ENCODE measurements around the gene KLF9.

The KLF9 gene

DNA sequence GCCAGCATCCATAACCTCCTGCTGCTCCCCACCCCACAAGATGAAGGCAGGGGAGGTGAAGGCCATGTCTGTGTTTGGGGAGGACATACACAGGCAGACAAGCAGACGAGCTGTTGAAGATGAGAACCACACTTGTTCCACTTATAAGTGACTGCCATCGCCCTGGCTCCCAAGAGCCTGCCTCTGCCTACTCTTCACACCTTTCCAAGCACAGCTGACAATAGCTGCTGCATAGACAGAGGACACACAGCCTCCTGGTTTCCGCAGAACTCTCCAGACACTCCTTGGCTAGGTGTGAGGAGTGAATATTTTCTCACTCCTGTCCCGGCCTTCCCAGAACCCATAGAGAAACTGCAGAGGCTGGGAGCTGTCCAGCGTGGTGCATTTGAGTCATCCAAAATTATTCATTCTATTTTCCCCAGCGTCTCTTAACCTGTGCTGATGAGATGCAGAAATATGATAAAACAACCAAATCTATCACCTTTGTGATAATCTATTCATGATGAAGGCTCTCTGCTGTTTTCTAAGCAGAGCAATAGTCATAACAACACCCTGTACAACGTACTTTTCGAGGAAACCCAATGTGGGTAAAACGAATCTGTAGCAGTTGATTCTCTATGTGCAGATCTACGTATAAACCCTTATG, 24.7 kb downstream of the KLF9 start:
- TF ChIP-seq, protein P1, sequence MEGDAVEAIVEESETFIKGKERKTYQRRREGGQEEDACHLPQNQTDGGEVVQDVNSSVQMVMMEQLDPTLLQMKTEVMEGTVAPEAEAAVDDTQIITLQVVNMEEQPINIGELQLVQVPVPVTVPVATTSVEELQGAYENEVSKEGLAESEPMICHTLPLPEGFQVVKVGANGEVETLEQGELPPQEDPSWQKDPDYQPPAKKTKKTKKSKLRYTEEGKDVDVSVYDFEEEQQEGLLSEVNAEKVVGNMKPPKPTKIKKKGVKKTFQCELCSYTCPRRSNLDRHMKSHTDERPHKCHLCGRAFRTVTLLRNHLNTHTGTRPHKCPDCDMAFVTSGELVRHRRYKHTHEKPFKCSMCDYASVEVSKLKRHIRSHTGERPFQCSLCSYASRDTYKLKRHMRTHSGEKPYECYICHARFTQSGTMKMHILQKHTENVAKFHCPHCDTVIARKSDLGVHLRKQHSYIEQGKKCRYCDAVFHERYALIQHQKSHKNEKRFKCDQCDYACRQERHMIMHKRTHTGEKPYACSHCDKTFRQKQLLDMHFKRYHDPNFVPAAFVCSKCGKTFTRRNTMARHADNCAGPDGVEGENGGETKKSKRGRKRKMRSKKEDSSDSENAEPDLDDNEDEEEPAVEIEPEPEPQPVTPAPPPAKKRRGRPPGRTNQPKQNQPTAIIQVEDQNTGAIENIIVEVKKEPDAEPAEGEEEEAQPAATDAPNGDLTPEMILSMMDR (IDR thresholded peaks at IDR 0.05; ENCODE audit: insufficient read depth, low read length, missing control alignments) = no peak
- POLR2A ChIA-PET = no interaction called here
- no peak overlapping the region for H3K4me3 ChIP-seq (ENCODE audit: low read depth, low read length)
- CTCF ChIA-PET = interaction anchor here (1.1 to 2.2 kb wide), 7 partner anchors 9 to 213 kb away, joined by 3 to 9 read pairs (median 5); no protein-coding TSS in a partner anchor
- DNase-seq (ENCODE audit: low read depth, low spot score) = no peak

DNA sequence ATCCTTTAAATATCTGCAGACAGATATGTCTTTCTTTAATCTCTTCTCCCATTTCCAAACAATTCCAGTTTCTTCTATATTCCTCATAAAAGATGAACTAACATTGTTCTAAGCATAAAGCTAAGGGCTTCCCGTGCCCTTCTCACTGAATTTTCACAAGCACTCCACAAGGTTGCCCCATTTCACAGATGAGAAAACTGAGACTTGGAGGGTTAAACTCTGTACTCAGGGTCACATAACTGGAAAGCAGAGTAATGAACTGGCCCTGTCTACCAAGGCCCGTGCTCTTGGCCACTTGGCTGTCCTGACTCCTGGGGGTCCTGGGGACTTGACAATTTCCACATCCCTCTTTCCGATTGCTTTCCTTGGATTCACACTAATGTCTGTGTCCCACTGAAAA, 25.3 kb downstream of the KLF9 start:
- ChIA-PET CTCF (interaction anchor here (0.7 to 2.2 kb wide), 6 partner anchors 9 to 213 kb away, joined by 3 to 9 read pairs (median 4); no protein-coding TSS in a partner anchor), POLR2A (no interaction called here)
- H3K4me3 ChIP-seq (ENCODE audit: low read depth, low read length) = no peak overlapping the region
- TF ChIP-seq, protein P1 (IDR thresholded peaks at IDR 0.05; ENCODE audit: insufficient read depth, low read length, missing control alignments) = no peak
- DNase-seq (ENCODE audit: low read depth, low spot score) = no peak

DNA sequence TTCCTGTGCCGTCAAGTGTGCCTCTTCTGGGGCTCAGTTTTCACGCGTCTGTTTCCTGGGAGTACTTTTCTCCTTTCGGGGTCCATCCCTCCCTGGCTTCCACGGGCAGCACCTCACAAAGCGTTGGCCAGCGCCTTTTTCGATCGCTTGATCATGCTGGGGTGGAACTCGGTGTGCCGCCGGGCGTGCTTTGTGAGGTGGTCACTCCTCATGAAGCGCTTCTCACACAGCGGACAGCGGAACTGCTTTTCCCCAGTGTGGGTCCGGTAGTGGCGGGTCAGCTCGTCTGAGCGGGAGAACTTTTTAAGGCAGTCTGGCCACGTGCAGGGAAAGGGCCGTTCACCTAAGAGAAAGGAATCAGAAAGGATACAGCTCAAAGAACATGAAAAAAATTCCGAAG, 26.8 kb downstream of the KLF9 start:
- ChIA-PET CTCF (interaction anchor here (1.2 to 2.5 kb wide), 3 partner anchors 11 to 47 kb away, joined by 3 to 6 read pairs (median 5); no protein-coding TSS in a partner anchor), POLR2A (no interaction called here)
- no peak for DNase-seq (ENCODE audit: low read depth, low spot score)
- TF ChIP-seq, protein P1 (IDR thresholded peaks at IDR 0.05; ENCODE audit: insufficient read depth, low read length, missing control alignments) = no peak
- no peak overlapping the region for H3K4me3 ChIP-seq (ENCODE audit: low read depth, low read length)

DNA sequence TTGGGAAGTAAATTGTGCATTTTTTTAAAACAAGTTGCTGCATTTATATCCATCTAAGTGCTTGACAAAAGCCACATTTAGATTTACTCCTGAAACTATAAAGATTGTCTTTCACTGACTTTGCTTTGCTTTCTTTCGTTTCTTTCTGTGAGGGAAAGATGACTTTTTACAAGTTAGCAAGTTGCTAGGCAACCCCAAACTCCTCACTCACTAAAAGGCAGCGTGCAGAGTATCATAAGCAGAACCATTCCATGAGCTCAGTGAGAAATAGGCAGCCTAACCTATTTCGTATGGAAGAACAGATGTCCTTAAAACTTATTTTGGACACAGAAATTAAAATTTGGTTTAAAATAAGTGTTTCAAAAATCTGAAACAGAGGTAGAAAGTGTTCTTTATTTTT, 29.0 kb downstream of the KLF9 start:
- no peak overlapping the region for H3K4me3 ChIP-seq (ENCODE audit: low read depth, low read length)
- TF ChIP-seq, protein P1 (IDR thresholded peaks at IDR 0.05; ENCODE audit: insufficient read depth, low read length, missing control alignments) = no peak
- POLR2A ChIA-PET = no interaction called here
- no peak for DNase-seq (ENCODE audit: low read depth, low spot score)
- CTCF ChIA-PET = interaction anchor here (1.4 kb wide), 1 partner anchor 99 kb away, joined by 3 read pairs; no protein-coding TSS in a partner anchor

DNA sequence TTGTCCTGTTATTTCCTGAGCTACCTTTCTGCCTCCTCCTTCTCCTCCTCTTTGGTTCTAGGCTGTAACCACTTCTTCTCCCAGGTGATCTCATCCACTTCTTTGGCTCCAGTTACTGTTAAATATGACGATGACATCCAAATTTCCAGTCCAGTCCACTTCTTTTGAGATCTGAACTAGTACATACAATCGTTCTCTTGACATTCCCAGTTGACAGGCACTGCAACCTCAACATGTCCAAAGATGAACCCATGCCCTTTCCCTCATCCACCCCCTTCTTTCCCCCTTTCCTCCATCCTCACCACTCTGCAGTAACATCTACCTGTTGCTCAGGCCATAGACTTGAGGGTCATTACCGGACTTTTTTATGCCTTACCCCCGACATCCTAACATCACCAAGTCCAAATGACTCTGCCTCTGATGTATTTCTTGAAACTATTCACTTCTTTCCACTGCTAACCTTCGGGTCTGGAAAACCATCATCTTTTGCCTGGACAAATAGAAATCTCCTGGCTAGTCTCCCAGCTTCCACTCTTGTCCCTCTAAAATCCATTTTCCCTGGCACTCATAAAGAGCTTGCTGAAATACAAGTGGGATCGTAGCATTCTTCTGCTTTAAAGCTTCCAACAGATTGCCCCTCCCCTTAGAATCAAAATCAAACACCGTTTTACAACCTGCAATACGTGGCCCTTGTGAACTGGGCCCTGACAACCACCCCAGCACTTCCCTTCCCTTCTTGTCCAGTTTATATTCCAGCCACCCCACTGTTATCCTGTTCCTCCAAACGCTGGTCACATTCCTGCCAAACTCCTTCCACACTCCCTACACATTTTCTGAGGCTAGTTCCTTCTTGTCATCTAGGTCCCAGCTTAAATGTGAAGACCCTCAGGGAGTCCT, 31.5 kb downstream of the KLF9 start:
- CTCF ChIA-PET = interaction anchor here (0.7 to 1.5 kb wide), 5 partner anchors 11 to 219 kb away, joined by 3 to 4 read pairs (median 3); no protein-coding TSS in a partner anchor
- no peak overlapping the region for H3K4me3 ChIP-seq (ENCODE audit: low read depth, low read length)
- TF ChIP-seq, protein P1 (IDR thresholded peaks at IDR 0.05; ENCODE audit: insufficient read depth, low read length, missing control alignments) = no peak
- POLR2A ChIA-PET = no interaction called here
- DNase-seq (ENCODE audit: low read depth, low spot score) = no peak
